ENCODE data around the gene ASB10. TPM values are rescaled to one million over a fixed set of nuclear protein-coding genes. Genes with fewer than 3 reads are reported as not detected.

ASB10 gene
- total RNA-seq, 1 donor from 2014 or later: not detected

- H3K27me3 Mint-ChIP-seq: peaks cover 44% of the 10 kb centered on the region
- no peak for TF ChIP-seq CTCF (IDR thresholded peaks at IDR 0.05; ENCODE audit: unreplicated experiment)
- DNase-seq (ENCODE audit: low spot score, unreplicated experiment): no peak
Measured at GRCh38 chr7:151201344-151201743, 14.3 kb upstream of the ASB10 start.

GRCh38 chr7:151198945-151199848 is 12.1 kb upstream of the ASB10 start:
- DNase-seq (ENCODE audit: low spot score, unreplicated experiment): no peak
- Mint-ChIP-seq H3K27ac (no peak overlapping the region), H3K4me3 (ENCODE audit: low read depth) (no peak overlapping the region), H3K4me1 (ENCODE audit: low read depth) (no peaks in the 10 kb centered on the region), H3K27me3 (peaks cover 26% of the 10 kb centered on the region), H3K36me3 (ENCODE audit: insufficient read depth) (no peaks in the 10 kb centered on the region), H3K9me3 (ENCODE audit: low read depth) (no peaks in the 10 kb centered on the region)
- TF ChIP-seq CTCF (IDR thresholded peaks at IDR 0.05; ENCODE audit: unreplicated experiment): no peak

More at GRCh38 chr7:151201344-151201743, 14.3 kb upstream of the ASB10 start:
- H3K9me3 Mint-ChIP-seq (ENCODE audit: low read depth): no peaks in the 10 kb centered on the region
- no peak overlapping the region for H3K4me3 Mint-ChIP-seq (ENCODE audit: low read depth)
- H3K4me1 Mint-ChIP-seq (ENCODE audit: low read depth): no peaks in the 10 kb centered on the region
- no peak overlapping the region for H3K27ac Mint-ChIP-seq
- H3K36me3 Mint-ChIP-seq (ENCODE audit: insufficient read depth): no peaks in the 10 kb centered on the region

- Mint-ChIP-seq H3K4me1 (ENCODE audit: low read depth) (no peaks in the 10 kb centered on the region), H3K27ac (no peak overlapping the region), H3K27me3 (peaks cover 22% of the 10 kb centered on the region), H3K4me3 (ENCODE audit: low read depth) (no peak overlapping the region), H3K36me3 (ENCODE audit: insufficient read depth) (no peaks in the 10 kb centered on the region), H3K9me3 (ENCODE audit: low read depth) (no peaks in the 10 kb centered on the region)
- no peak for DNase-seq (ENCODE audit: low spot score, unreplicated experiment)
- no peak for TF ChIP-seq CTCF (IDR thresholded peaks at IDR 0.05; ENCODE audit: unreplicated experiment)
Measured at GRCh38 chr7:151197932-151198331, 10.9 kb upstream of the ASB10 start.

- H3K27me3 Mint-ChIP-seq: peaks cover 10% of the 10 kb centered on the region
- H3K27ac Mint-ChIP-seq: no peak overlapping the region
- no peaks in the 10 kb centered on the region for H3K36me3 Mint-ChIP-seq (ENCODE audit: insufficient read depth)
- TF ChIP-seq CTCF (IDR thresholded peaks at IDR 0.05; ENCODE audit: unreplicated experiment): no peak
- no peak overlapping the region for H3K4me3 Mint-ChIP-seq (ENCODE audit: low read depth)
- no peaks in the 10 kb centered on the region for H3K4me1 Mint-ChIP-seq (ENCODE audit: low read depth)
- H3K9me3 Mint-ChIP-seq (ENCODE audit: low read depth): no peaks in the 10 kb centered on the region
- DNase-seq (ENCODE audit: low spot score, unreplicated experiment): no peak
Measured at GRCh38 chr7:151195616-151196450, 8.8 kb upstream of the ASB10 start.

GRCh38 chr7:151194188-151194587 is 7.1 kb upstream of the ASB10 start:
- Mint-ChIP-seq H3K9me3 (ENCODE audit: low read depth) (no peaks in the 10 kb centered on the region), H3K4me1 (ENCODE audit: low read depth) (no peaks in the 10 kb centered on the region), H3K36me3 (ENCODE audit: insufficient read depth) (no peaks in the 10 kb centered on the region), H3K27me3 (peaks cover 24% of the 10 kb centered on the region), H3K27ac (no peak overlapping the region), H3K4me3 (ENCODE audit: low read depth) (no peak overlapping the region)
- no peak for TF ChIP-seq CTCF (IDR thresholded peaks at IDR 0.05; ENCODE audit: unreplicated experiment)
- DNase-seq (ENCODE audit: low spot score, unreplicated experiment): no peak

Measured in progenitor cell of endocrine pancreas (in vitro differentiated cells).